DND-41 (cell line): ENCODE data around the gene DENND1A.

ENCODE experiments used
- EZH2 ChIP-seq: IDR thresholded peaks from 3 replicates; pipeline ENCODE4 v1.6.1; 2012; ENCODE audit warnings: borderline replicate concordance, low read depth, mild to moderate bottlenecking, moderate library complexity, low read length, inconsistent platforms; ENCODE audit not compliant: severe bottlenecking
- TF ChIP-seq, protein P1 (sequence below): IDR thresholded peaks from 2 replicates; pipeline ENCODE4 v1.5.1; 2012; ENCODE audit warnings: borderline replicate concordance, low read length, moderate library complexity, mild to moderate bottlenecking; ENCODE audit not compliant: poor library complexity, severe bottlenecking; ENCODE audit errors: extremely low read depth

DNA sequence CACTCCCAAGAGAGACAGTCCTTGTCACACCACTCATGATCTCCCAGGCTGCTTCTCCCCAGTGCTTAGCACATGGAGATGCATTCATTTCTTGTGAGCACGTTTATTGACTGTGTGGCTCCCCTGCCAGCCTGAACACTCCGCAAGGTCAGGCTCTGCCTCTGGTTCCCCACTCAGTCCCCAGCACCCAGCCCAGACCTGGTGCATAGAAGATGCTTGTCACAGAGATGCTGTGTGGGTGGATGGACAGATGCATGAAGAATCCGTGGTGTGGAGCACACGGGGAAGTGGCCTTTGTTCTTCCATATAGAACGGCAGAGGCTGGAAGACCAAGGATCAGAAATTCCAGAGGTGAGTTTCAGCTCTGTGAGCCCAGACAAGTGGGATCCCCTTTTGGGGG, 587.7 kb downstream of the DENND1A start:
- TF ChIP-seq, protein P1, sequence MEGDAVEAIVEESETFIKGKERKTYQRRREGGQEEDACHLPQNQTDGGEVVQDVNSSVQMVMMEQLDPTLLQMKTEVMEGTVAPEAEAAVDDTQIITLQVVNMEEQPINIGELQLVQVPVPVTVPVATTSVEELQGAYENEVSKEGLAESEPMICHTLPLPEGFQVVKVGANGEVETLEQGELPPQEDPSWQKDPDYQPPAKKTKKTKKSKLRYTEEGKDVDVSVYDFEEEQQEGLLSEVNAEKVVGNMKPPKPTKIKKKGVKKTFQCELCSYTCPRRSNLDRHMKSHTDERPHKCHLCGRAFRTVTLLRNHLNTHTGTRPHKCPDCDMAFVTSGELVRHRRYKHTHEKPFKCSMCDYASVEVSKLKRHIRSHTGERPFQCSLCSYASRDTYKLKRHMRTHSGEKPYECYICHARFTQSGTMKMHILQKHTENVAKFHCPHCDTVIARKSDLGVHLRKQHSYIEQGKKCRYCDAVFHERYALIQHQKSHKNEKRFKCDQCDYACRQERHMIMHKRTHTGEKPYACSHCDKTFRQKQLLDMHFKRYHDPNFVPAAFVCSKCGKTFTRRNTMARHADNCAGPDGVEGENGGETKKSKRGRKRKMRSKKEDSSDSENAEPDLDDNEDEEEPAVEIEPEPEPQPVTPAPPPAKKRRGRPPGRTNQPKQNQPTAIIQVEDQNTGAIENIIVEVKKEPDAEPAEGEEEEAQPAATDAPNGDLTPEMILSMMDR: no peak
- TF ChIP-seq EZH2: no peak
